ENCODE measurements around the gene NR0B2.

- TF ChIP-seq EZH2phosphoT487 (IDR thresholded peaks at IDR 0.05; ENCODE audit: insufficient read depth, low read depth) (no peak), EZH2 (IDR thresholded peaks at IDR 0.05; ENCODE audit: insufficient read depth, poor library complexity, severe bottlenecking) (no peak)
Measured at GRCh38 chr1:26900815-26901511, 12.8 kb downstream of the NR0B2 start.
